Astrocyte of the spinal cord (primary cell): ENCODE results near the gene SLC38A6.

Experiments
- DNase-seq: peaks from one replicate; pipeline ENCODE4 v3.0.0; 2011; ENCODE audit warnings: low read depth, low spot score
- H3K4me3 ChIP-seq: 2 replicates; pipeline ENCODE4 v1.5.1; 2011; ENCODE audit warnings: low read depth, mild to moderate bottlenecking, low read length, moderate library complexity
- CTCF ChIP-seq: IDR thresholded peaks from 2 replicates; pipeline ENCODE4 v1.5.1; 2012; ENCODE audit warnings: low read depth, mild to moderate bottlenecking, low read length, inconsistent platforms
- in situ Hi-C: cut with HindIII; loops from 2 replicates; pipeline ENCODE4 v1.10.0; 2017; ENCODE audit warnings: low sequenced_read_pairs

Gene SLC38A6

GRCh38 chr14:60974090-60974651 is 6.9 kb upstream of the SLC38A6 start:
- in situ Hi-C loops, result no loop called here
- no peak overlapping the region for H3K4me3 ChIP-seq
- no peak for TF ChIP-seq CTCF
- DNase-seq, result no peak

GRCh38 chr14:60975551-60975950 is 5.5 kb upstream of the SLC38A6 start:
- TF ChIP-seq CTCF, result no peak
- no peak for DNase-seq
- in situ Hi-C loops, result no loop called here
- H3K4me3 ChIP-seq, result no peak overlapping the region

GRCh38 chr14:60977847-60978246 is 3.2 kb upstream of the SLC38A6 start:
- no peak for DNase-seq
- no peak for TF ChIP-seq CTCF
- H3K4me3 ChIP-seq, result peak overlapping the region; percentile 20
- in situ Hi-C loops, result no loop called here

DNA sequence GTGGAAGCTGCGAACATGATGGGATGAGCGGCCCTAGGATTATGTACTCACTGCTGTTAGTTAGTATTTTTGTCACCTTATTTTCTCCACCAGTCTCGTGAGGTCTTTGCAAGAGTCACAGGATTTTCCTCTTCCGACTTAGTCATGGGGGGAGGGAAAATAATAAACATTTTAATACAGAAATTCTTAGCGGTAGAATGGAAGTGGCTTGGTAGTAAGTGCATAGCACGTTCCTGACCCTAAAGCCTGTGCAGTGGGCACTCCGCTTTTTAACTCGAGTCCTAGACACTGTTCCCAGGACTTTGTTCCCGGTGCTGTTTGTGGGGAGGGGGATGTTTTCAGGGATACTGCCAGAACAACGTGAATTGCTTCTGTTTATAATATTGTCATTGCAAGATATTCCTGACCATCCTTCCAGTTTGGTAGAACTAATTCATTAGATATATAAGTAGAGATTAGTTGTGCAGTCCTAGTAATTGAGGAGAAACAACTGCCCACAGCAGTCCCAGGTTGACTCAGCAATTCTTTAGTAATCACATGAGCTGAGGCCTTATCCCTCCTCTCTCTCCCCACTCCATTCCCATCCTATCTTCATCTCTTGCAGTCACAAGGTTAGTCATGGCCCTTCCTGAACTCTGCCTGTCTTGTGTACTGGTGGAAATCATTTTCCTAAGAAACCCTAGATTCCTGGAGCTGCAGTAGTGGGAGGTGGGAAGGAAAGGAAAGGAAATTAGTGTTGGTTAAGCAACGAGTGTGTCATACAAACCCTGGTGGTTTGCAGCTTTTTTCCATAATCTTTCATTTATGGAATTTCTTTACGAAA is 799 bp downstream of the SLC38A6 start:
- peak; percentile 69 for DNase-seq
- in situ Hi-C loops, result no loop called here

GRCh38 chr14:60984196-60984595 is 3.2 kb downstream of the SLC38A6 start:
- no peak overlapping the region for H3K4me3 ChIP-seq
- no peak for DNase-seq
- in situ Hi-C loops, result no loop called here
- TF ChIP-seq CTCF, result no peak

More for the DNA sequence above, 799 bp downstream of the SLC38A6 start:
- H3K4me3 ChIP-seq, result peak overlapping the region; percentile 88
- no peak for TF ChIP-seq CTCF

- no peak for DNase-seq
- in situ Hi-C loops, result no loop called here
- no peak for TF ChIP-seq CTCF
- H3K4me3 ChIP-seq, result no peak overlapping the region
Measured at GRCh38 chr14:60986500-60986899, 5.5 kb downstream of the SLC38A6 start.
